CD1c-positive myeloid dendritic cell (primary cell): Measurements from ENCODE around the gene RAD23B.
"Not testable (repeated sequence)": the region's sequence is repeated elsewhere in the genome, so short reads cannot be mapped to it uniquely, and the experiment has no call there.

Experiments
- DNase-seq: peaks from one replicate; pipeline ENCODE4 v3.0.0-alpha.2; 2016; ENCODE audit errors: extremely low spot score

The RAD23B gene

DNA sequence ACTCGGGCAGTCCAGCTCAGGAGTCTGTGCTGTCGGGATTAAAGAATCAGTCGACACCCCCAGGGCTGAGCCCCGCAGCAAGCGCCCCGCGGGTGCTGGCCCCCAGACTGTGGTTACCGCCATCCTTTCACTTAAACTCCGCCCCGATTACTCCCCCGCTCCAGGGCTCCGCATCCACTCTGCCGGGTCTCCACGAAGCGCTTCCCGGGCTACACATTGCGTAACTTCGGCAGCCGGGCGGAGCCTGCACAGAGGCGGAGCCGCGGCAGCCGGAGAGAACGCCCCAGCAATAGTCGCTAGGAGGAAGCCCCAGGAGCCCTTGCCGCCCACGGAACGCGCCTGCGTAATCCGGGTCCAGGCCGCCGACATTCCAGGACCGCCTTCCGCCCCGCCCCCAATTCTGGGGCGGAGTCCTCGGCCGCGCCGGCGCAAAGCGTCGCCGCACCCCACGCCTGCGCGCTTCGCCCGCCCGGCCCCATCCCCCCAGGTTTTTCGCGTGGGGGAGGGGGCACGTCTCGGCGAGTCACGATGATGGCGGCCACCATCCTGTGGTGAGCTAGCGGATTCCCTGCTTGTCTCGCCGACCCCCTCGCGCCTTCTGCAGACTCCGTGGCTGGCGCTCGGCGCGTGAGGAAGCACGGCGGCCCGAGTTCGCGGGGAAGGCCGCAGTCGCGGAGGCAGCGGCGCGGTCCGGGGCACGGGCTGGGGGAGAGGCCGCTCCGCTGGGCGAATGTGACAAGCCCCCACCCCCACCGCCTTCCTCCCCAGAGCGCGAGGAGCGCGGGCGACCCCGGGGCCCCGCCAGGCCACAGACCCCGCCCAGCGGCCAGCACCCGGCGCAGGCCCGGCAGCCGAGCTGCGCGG is at the start of gene RAD23B:
RAD23B (plus strand) TSS at position 521 of the 864 bp plus-strand sequence. CDS start 351 bp downstream, outside the sequence.
- peak; percentile 100 for DNase-seq

DNA sequence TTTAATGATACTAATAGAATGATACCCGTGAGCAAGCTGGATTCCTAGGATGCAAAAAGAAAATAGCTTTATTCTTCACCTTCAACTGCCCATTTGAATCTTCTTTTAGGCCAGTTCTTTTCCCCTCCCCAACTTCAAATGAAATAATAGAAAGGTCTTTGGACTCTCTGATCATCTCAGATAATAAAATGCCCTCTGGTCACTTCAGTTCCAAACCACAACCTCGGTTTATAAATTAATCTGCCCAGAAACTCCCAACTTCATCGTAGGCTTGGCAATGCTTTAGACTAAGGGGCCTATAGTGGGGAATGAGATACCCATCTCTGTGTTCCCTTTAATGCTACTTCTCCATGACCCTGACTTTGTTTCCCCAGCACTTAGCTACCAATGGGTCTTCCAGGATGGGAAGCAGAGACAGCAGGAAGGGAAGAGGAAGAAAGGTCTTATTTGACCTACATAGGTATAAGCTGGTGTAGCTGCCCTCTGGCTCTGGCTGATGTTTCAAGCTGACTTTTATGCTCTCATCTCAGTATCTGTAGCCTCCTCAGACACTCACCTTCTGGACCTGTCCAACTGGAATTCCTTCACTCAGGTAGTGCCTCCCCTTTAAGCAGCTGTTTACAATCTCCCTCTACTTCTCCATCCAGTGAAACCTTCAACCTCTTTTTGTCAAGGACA is 47.2 kb upstream of the RAD23B start:
- DNase-seq = no peak

DNA sequence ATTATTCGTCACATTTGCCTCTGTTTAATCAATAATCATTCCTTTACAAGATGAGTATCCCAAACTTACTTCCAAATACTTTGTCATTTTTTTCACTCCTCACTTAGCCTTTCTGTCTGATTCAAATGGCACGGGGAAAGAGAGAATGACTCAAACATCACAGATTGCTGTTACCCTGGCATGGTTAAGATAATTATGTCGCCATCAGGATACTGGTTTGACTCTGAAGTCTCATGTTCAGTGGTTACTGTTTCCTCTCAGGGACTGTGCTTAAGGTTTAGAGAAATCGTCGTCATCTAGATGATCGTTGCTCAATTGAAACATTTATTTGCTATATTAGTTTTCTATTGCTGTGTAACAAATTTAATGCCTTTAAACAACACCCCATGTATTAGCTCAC is 45.2 kb upstream of the RAD23B start:
- no peak for DNase-seq

DNA sequence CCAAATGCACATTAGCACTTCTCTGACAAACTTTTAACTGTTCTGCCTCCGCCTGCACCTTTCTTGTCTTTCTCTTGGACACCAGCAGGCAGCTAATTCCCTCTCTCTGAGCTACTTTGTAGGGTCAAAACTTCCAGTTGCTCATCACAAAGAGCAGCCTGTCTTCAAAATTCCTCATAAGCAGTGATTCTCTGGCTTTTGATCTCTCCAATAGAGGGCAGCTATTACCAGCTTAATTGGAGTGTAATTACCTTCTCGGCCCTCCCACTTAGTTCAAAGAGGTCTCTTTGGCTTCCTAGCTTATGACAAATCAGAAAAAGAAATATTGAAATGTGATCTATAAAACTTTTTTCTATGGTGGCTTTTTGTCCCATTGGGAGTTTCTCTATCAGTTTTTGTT is 43.6 kb upstream of the RAD23B start:
- peak; percentile 23 for DNase-seq

DNA sequence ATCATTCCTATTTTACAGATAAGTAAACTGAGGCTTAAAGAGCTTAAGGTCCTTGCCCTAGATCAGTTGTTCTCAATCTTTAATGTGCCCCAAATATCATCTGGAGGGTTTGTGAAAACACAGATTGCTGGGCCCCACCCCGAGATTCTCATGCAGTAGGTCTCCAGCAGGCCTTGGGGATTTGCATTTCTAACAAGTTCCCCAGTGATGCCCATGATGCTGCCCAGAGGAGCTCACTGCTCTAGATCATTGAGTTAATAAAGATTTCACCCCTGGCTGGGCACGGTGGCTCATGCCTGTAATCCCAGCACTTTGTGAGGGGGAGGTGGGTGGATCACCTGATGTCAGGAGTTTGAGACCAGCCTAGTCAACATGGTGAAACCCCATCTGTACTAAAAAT is 42.8 kb upstream of the RAD23B start:
- DNase-seq = no peak

DNA sequence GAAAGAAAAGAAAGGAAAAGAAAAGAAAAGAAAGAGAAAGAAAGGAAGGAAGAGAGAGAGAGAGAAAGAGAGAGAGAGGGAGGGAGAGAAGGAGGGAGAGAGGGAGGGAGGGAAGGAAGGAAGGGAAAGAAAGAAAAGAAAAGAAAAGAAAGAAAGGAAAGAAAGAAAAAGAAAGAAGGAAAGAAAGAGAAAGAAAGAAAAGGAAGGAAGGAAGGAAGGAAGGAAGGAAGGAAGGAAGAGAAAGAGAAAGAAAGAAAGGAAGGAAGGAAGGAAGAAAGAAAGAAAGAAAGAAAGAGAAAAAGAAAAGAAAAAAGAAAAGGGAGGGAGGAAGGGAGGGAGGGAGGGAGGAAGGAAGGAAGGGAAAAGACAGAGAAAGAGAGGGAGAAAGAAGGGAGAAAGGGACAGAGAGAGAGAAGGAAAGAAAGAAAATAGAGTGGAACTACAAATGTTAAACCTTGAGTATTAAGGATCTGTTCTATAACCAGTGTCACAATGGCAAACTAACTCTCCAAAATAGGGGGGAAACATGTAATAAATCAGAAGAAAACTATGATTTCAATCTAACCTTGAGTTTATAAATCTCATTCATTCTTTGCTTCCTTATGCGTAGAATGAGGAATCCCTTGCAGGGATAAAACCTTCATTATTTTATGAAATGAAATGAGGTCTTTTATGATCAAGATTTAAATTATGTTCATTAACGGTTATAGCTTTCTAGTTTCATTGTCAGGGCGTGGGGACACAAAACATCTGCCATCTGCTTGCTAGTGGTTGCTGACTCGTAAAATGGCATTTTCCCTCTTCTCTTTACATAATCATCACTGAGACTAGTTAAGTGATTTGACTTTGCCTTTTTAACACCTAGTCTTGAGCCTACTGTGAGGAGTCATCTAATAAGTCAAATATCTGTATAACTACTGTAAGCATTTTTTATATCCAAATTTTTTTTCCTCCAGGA is 40.7 kb upstream of the RAD23B start:
- DNase-seq = no peak

DNA sequence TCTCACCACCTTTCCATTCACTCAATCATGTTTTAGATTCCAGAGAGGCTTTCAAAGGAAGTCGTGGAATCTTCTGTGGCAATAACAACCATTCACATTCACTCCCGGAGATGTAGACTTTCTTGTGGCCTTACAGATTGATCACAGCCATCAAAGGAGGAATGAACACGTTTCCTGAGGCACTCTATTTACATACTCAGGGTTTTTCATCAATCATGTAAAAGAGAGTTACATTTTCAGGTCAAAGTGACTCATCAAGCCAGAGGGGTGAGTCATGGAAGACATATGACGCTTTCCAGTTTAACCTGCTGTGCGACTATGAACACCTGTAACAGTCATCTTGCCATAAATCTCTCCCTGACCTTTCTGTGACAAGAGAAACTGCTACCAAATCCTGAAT is 39.3 kb upstream of the RAD23B start:
- DNase-seq = no peak

DNA sequence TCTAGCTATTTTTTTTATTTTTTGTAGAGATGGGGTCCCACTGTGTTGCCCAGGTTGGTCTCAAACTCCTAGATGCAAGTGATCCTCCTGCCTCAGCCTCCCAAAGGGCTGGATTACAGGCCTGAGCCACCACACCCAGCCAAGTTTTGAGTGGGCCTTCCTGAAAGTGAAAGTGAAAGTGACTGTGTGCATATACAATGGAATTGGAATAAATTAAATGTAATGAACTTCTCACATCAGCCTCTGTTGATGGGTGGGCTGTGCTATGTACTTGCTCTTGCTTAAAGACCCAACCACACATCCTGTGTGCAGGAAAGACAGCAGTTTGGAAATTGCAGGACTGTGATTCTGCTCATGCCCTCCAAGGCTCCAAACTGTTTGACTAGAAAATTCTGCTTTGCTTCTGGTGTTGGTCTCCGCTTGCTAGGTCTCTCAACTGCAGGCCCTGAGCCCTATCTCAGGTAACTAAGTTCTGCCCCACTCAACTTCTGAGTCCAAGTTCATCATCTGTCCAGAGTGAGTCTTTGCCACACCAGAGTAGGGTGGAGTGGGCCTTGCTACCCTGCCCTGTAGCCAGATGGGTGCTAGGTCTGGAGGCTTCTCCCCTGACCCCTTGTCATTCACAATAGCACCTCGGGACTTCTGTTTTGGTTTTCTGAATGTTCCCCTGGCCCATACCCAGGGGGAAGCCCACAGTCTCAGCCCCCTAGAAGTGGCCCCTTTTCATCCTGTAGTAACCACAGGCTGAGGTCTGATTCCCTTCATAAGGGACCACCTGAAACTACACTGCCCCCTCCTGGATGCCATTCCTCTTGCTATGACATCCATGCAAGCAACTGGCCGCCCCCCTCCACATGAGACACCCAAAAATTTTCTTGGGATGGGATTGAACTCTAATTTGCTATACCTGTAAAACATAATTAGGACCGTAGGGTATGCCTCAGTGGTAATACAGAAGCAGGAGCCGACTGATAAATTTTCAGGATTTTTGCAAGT is 36.5 kb upstream of the RAD23B start:
- DNase-seq = no peak

DNA sequence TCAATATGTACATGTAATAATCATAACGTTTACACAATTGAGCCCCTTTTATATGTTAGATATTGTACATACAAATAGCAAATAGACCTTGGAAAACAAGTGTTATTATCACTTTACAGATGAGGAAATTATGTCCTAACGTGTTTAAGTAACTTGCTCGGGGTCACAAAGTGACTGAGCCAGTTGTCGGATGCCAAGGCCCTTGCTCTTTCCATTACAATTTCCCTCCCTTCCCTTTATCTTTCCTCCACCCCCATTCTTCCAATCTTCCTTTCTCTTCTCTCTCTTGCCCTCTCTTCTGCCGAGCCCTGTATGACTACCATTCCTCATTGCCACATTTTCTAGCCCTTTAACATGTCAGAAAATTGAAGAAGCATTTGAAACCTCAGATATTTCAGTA is 34.4 kb upstream of the RAD23B start:
- DNase-seq = no peak

DNA sequence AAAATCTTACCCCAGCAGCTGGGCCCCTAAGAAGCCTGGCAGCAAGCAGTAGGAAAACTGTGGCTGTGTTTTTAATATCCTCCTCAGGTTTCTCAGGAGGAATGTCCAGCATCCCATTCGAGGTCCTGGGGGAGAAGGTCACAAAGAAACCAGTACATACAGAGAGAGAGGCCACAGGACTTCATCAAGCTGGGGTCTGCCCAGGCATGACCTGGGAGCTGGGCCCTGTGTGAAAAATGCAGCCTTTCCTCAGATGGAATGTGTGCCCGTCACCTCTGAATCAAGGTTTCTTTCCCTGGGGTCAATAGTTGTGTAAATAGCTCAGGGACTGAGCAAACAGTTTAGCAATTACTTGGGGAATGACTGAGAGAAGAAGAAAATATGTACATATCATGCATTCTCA is 33.9 kb upstream of the RAD23B start:
- no peak for DNase-seq

DNA sequence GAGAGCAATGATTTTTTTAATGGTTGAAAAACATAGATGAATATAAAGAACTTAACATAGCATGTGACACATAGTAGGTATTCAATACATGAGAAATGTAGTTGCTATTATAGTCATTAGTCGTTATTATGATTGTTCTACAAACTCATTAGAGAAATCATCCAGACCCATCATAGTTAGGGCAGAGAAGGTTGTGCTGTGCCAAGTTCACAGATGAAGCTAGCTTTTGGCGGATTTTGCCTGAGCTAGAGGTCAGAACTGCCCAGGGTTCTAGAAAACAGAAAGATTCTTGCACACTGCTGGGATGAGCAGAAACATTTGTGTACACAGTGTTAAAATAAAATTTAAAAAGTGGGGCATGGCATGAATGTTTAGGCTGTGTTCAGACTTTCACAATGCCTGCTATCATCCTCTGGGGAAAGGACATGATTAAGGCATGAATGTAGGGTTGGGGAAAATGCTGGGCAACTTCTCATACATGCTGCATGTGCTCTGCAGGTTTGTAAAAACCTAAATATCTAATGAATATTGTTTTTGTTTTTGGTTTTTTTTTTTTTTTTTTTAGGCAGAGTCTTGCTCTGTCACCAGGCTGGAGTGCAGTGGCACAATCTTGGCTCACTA is 33.3 kb upstream of the RAD23B start:
- no peak for DNase-seq

DNA sequence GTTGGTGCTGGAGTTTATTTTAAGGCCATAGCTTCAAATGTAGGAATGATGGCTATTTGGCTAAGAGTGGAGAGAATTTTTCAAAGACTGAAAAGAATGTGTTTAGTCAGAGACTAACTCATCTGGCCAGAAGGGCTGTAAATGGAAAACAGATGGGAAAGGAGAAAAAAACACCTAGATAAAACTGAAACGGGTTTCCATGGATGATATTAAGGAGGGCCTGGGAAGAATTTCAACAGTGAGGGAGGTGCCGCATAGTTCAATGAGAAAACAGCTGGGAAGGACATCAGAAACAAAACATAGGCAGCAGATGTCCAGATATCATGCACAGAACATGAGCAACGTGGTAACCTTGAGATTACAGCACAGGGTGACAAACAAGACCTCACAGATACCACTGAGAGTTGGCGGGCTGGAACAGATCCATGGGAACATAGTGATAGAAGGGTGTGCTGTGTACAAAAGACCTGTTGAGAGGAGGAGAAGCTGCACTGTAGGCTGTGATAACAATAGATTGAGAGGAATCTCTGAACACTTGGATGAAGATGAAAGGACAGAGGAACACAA is 31.2 kb upstream of the RAD23B start:
- no peak for DNase-seq

DNA sequence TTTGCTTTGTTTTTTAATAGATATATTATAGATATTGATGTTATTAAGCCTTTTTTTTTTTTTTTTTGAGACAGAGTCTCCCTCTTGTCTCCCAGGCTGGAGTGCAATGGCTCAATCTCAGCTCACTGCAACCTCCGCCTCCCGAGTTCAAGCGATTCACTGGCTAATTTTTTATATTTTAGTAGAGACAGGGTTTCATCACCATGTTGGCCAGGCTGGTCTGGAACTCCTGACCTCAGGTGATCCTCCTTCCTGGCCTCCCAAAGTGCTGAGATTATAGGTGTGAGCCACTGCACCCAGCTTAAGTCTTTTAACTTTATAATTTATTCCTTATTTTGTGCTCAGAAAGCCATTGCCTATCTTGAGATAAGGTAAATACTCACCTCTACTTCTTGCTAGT is 24.2 kb upstream of the RAD23B start:
- DNase-seq = no peak

DNA sequence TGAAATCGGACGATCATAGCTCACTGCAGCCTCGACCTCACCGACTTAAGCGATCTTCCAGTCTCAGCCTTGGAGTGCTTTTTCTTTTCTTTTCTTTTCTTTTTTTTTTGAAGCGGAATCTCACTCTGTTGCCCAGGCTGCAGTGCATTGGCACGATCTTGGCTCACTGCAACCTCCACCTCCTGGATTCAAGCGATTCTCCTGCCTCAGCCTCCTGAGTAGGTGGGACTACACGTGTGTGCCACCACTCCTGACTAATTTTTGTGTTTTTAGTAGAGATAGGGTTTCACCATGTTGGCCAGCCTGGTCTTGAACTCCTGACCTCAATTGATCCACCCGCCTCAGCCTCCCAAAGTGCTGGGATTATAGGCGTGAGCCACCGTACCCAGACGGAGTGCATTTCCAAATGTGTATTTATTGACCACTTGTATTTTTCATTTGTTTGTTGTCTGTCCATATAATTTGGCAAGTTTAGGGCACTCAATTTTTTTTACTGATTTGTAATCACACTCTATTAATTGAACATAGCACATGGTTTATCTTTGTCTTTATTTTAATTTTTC is 23.2 kb upstream of the RAD23B start:
- DNase-seq = not testable (repeated sequence)

DNA sequence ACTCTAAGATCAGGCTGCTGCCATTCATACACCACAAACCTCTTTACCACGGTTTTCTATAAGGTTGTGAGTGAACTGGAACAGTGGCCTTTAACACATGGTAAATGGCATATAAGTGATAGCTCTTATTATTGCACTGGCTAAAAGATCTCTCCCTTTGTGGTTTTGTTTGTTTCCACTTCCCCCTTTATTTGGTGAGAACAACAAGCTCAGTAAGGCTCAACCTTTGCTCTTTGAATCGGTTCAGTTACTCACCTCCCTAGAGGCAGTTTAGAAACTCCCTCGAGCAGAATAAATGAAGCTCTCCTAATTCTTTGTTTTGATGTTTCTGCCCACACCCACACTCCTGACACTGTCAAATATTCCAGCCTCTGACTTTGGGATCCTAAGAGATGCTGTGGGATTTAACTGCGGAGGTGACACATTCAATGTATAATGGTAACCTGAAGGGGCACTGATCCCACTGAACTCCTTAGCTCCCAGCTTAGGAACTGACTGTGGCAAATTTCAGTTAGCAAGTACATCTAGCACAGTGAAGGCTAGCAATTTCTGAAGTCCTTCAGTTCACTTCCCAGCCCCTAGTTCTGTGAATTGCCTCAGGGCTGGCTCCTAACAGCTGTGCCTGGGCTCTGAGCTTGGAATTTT is 22.5 kb upstream of the RAD23B start:
- DNase-seq = peak; percentile 28

DNA sequence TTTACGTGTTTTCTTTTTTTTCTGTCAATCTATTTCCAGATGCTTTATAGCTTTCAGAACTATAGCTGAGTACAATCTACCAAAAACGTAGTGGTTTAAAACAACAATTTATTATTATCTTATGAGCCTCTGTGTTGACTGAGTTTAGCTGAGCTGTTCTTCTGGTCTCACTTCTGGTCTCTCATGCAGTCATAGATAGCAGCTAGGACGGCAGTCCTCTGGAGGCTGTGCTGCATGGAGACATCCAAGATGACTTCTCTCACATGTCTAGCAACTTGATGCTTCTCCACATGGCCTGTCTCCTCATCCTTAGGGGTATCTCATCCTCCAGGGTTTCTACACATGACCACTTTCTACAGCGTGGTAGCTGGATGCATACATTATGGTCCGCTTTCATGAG is 22.0 kb upstream of the RAD23B start:
- no peak for DNase-seq

DNA sequence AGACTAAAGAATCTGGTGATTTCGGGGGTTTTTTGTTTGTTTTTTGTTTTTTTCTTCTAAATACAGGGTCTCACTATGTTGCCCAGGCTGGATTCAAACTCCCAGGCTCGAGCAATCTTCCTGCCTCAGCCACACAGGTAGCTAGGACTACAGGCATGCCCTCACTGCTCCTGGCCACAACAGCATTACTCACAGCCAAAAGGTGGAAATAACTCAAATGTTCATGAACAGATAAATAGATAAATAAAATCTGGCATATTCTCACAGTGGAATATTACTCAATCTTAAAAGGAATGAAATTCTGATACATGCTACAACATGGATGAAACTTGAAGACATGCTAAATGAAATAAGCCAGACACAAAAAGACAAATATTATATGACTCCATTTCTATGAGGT is 19.8 kb upstream of the RAD23B start:
- DNase-seq = no peak

DNA sequence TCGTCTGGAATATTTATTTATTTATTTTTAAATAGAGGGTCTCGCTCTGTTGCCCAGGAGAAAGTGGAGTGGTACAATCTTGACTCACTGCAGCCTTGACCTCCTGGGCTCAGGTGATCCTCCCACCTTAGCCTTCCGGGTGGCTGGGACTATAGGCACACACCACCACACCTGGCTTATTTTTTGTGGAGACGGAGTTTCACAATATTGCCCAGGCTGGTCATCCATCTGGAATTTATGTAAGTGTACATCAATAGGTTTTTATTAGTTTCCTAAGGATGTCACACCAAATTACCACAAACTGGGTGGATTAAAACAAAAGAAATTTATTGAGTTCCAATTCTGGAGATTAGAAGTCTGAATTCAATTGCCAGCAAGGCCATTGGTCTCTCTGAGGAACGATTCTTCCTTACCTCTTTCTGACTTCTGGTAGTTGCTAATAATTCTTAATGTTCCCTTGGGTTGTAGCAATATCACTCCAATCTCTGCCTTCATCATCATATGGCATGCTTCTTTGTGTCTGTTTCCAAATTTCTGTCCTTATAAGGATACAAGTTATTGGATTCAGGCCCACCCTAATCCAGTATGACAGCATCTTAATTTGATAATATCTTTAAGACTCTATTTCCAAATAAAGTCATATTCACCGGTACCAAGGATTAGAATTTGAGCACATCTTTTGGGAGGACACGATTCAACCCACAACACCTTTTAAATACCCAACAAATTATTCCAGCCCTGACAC is 16.3 kb upstream of the RAD23B start:
- DNase-seq = no peak

DNA sequence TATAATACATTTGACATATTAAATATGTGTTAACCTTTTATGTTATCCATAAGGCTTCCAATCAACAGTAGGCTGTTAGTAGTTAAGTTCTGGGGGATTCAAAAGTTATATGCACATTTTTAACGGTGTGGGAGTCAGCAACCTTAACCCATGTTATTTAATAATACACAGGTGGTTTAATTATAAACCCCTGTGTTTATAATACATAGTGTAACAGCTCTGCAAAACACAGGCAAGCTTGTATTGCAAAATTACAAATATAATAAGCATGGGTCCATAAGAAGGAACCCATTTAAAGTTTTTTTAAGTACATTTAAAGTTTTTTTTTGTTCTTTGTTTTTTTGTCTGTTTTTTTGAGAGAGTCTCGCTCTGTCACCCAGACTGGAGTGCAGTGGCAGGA is 14.5 kb upstream of the RAD23B start:
- no peak for DNase-seq
